HG03460 (cell line): ENCODE data around the gene SSH3.

ENCODE experiments used
- ATAC-seq: cut with Tn5 transposase; IDR thresholded peaks from one replicate; pipeline ENCODE4 v1.9.1; 2021; ENCODE audit not compliant: unreplicated experiment

Gene SSH3

DNA sequence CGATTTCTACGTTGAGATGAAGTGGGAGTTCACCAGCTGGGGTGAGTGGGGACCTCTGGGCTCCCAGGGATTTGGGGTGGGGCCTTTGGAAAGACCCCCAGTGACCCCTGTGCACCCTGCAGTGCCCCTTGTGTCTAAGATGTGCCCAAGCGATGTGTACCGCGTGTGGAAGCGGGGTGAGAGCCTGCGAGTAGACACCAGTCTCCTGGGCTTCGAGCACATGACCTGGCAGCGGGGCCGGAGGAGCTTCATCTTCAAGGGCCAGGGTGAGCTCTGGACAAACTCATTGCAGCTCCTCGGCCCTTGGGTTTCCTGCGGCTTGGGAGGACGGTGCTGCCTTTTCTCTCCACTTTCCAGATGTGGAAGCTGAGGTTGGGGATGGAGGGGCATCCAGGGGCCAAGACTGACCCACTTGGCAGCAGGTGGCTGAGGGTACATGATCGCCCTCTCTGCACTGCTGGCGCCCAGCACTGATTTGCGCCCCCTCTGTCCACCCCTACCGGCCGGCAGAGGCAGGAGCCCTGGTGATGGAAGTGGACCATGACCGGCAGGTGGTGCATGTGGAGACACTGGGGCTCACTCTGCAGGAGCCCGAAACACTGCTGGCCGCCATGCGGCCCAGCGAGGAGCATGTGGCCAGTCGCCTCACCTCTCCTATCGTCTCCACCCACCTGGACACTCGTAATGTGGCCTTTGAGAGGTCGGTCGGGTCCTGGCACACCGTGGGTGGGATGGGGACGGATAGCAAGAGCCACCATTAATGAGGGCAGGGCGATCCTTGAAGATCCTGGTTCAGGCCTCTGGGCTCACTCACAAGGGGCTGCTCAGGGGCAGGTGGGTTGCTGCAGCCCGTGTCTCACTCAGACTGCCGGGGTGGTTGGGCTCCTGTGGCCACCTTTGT, 11.6 kb upstream of the SSH3 start:
- ATAC-seq, result no peak

DNA sequence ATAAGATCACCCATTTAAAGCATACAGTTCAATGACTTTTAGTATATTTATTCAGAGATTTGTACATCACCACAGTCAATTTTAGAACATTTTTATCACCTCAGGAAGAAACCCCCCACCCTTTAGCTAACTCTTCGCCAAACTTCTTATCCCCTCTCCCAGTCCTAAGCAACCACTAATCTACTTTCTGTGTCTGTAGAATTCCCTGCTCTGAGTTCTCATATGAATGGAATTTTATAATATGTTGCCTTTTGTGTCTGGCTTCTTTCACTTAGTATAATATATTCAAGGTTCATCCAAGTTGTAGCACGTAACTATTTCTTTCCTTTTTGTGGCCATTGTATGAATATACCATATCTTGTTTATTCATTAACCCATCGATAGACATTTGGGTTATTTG, 10.7 kb upstream of the SSH3 start:
- ATAC-seq, result no peak

DNA sequence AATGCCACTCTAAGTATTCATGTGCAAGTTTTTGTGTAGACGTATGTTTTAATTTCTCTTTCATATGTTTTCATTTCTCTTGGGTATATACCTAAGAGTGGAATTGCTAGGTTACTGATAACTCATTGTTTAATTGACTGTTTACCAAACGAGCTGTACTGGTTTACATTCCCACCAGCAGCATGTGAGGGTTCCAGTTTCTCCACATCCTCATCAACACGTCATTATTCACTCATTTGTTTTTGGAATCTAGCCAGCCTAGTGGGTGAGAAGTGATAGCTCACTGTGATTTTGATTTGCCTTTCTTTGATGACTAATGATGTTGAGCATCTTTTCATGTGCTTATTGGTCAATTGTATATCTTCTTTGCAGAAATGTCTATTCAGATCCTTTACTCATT, 10.2 kb upstream of the SSH3 start:
- ATAC-seq, result no peak

DNA sequence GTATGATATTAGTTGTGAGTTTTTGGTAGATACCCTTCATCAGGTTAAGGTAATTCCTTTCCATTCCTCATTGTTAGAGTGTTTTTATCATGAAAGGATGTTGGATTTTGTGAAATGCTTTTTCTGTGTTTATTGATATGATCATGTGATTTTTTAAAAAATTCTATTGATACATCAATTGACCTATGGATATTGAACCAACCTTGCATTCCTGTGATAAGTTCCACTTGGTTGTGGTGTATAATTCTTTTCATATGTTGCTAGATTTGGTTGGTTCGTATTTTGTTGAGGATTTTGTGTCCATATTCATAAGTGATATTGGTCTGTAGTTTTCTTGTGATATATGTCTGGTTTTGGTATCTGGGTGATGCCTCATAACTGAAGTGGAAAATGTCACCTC, 7.5 kb upstream of the SSH3 start:
- ATAC-seq, result no peak

DNA sequence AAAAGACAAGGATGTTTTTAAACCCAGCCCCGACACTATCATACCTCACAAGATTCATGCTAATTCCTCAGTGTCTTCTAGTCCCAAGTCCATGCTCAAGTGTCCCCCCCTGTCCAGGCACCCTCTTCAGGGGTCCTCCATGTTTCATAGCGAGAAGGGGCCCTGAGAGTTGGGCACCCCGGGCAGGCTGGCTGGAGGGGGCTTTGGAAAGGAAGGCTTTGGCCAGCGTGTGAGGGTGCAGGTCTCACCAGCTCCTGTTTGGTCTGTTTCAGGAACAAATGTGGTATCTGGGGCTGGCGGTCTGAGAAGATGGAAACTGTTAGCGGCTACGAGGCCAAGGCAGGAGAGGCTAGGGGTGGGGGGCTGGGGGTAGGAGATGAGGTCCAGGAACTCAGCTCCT, 4.5 kb upstream of the SSH3 start:
- no peak for ATAC-seq

DNA sequence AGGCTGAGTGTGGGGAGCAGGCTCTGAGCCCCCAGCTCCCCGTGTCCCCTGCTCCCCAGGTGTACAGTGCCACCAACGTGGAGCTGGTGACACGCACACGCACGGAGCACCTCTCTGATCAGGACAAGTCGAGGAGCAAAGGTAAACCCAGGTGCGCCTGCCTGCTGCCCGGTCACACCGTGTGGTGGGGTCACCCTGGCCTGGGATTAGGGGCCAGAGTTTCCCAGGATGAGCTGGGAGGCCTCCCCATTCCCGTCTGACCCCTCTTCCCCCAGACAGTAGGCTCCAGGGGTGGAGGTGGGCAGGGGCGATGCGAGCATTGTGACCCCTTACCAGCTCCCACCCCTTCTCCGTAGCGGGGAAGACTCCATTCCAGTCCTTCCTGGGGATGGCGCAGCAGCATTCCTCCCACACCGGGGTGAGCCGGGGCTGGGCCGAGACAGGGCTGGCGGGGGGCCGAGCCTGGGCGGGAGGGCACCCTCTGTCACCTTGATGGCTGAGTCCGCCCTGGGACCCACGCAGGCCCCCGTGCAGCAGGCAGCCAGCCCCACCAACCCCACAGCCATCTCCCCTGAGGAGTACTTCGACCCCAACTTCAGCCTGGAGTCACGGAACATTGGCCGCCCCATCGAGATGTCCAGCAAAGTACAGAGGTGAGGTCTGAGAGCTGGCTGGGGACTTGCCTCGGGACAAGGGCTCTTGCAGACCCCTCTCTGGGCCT, 3.7 kb upstream of the SSH3 start:
- ATAC-seq, result no peak

DNA sequence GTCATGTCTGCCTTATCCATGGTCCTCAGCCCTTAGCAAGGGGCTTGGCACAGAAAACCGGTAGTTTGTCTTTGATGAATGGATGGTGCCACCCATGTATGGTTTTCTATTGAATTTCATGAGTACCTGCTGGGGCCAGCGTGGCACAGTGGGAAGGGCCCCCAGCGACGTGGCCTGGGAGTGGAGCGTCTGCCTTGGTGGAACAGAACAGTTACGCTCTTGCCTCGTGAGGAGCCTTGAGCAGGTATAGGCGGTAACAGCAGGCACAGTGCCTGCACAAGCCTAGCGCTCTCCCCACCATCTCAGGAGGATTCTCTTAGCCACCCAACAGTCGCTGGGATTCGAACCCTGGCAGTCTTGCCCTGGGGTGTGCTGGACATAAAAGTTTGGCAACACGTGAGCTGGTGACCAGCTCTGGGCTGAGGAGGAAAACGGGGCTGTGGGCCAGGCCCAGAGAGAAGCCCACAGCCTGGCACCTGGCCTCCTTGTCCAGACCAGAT, 3.0 kb upstream of the SSH3 start:
- no peak for ATAC-seq

DNA sequence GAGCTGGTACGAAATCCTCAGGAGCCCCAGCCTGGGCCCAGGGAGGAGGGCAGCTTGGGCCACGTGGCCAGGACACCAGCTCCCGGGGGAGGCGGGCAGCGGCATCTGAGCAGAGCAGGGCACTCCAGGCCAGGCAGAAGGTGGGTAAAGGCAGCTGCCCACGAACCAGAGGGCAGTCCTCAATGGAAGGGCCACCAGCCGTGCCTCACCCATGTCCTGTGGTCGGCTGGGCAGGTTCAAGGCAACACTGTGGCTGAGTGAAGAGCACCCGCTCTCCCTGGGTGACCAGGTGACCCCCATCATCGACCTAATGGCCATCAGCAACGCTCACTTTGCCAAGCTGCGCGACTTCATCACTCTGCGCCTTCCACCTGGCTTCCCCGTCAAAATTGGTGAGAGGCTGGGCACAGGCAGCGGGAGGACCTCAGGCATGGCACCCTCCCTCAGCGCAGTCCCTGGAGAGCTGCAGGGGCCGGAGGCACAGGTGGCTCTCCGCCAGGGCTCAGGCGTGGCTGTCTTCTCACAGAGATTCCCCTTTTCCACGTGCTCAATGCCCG, 2.5 kb upstream of the SSH3 start:
- ATAC-seq, result no peak

DNA sequence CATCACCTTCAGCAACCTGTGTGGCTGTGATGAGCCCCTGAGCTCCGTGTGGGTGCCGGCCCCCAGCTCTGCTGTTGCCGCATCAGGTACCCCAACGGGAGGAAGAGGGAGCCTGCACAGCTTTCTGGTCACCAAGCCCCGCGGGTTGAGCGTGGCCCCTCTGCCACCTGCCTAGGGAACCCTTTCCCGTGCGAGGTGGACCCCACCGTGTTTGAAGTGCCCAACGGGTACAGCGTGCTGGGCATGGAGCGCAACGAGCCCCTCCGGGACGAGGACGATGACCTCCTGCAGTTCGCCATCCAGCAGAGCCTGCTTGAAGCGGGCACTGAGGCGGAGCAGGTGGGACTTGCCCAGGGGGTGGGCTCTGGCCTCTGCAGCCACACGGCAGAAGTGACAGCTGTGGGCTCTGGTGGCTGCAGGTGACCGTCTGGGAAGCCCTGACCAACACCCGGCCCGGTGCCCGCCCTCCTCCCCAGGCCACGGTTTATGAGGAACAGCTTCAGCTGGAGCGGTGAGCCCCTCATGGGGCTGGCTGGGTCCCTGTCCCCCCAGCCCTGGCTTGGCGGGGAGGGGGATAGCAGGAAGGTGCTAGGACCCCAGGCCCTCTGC, 1.9 kb upstream of the SSH3 start:
- ATAC-seq, result no peak

DNA sequence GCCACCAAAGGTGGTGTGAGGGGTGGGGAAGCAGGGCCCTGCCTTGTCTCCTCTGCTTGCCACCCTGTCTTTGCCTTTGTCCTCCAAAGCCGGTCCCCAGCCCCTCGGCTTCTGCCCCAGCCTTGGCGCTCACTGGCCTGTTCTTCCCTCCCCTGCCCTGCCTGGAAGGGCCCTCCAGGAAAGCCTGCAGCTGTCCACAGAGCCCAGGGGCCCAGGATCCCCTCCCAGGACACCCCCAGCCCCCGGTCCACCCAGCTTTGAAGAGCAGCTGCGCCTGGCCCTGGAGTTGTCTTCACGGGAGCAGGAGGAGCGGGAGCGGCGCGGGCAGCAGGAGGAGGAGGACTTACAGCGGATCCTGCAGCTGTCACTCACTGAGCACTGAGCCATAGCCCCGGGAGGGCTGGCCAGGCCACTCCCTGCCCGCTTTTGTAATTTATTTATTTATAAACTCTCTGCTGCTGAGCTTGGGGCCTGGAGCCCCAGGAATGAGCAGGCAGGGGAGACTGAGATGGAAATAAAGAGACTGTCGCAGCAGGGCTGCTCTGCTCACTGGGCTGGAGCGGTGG, 1.3 kb upstream of the SSH3 start:
- ATAC-seq, result no peak

DNA sequence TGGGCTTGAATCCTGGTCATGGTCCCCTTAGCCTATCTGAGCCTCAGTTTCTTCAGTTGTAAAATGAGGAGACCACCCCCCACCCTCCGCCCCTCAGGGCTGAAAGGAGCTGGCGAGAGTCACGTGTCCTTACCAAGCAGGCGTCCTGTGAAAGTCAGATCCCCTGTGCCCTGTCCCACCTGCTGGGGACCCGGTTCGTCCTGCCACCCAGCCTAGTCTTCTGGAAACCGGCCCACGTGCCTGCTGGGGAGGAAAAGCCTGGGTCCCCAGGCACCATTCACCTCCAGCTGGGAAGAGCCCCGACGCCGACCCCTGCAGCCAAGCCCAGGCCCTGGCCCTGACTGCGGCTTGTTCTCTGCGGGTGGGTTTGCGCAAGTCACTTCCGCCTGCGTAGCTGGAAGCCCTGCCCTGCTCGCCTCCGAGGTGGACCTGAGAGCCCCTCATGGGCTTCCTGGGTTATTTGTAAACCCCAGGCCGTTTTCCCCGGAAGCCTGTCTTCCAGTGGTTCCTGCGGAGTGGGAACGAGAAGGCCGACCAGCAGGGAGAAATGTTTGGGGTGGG, 679 bp upstream of the SSH3 start:
- ATAC-seq, result no peak

DNA sequence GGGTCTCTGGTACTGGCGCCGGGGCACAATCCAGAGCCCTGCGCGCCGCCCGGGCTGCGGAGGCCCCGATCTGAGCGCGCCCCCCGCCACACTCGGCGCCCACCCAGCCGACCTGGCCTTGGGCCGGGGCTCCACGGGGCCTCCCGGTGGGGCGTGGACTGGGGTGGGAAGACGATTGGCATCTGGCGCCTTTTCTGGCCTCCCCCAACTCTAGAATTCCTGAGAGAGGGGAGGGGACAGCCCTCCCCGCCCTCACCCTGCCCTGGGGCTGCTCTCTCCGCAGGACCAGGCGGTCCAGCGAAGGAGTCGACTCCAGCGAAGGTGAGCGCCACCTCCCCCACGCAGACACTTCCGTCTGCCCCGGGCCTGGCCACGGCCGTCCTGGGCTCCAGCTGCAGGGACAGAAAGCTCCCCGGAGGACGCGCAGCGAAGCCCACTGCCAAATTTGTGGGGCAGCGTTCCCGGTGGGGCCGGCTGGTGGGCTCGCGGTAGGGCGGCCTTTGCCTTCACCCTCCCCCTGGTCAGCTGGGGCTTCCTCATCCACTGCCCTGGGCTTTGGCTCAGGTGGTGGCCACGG, 593 bp downstream of the SSH3 start:
- no peak for ATAC-seq

DNA sequence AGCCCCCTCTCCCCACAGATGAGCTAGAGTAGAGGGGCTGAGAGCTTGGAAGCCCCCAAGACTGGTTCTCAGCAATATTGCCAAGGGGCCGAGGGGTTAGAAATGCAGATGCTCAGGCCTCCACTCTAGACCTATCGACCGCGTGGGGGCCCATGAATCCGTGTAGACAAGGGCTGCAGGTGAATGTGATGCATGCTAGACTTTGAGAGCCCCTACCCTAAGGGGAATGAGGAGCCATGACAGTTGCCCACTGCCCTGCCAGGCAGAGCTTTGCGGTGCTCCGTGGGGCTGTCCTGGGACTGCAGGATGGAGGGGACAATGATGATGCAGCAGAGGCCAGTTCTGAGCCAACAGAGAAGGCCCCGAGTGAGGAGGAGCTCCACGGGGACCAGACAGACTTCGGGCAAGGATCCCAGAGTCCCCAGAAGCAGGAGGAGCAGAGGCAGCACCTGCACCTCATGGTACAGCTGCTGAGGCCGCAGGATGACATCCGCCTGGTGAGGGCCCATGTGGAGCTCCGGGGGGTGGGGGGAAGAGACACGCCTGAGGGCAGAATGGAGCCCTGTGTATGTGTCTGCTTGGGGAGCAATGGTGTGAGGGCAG, 1.3 kb downstream of the SSH3 start:
- no peak for ATAC-seq

DNA sequence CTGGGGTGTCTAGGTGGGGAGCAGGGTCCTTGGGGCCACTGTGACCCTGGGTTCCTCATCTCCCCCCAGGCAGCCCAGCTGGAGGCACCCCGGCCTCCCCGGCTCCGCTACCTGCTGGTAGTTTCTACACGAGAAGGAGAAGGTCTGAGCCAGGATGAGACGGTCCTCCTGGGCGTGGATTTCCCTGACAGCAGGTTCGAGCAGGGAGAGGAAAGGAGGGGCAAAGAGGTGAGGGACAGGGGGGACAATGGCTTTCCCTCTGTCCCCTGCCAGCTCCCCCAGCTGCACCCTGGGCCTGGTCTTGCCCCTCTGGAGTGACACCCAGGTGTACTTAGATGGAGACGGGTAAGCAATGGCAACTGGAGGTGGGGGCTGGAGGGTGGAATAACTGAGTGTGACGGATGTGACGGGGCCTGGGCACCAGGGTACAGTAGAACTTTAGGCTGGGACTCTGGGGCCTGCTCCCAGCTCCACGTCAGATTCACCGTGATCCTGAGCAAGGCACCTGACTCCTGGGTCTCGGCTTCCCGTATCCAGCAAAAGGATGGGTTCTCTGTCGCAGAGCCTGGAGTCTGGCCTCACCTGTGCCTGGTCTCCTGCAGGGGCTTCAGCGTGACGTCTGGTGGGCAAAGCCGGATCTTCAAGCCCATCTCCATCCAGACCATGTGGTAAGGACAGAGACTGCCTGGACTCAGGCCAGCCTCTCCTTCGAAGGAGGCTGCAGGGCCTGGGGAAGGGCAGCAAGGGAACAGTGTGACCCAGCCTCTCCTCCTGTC, 3.6 kb downstream of the SSH3 start:
- ATAC-seq, result no peak

DNA sequence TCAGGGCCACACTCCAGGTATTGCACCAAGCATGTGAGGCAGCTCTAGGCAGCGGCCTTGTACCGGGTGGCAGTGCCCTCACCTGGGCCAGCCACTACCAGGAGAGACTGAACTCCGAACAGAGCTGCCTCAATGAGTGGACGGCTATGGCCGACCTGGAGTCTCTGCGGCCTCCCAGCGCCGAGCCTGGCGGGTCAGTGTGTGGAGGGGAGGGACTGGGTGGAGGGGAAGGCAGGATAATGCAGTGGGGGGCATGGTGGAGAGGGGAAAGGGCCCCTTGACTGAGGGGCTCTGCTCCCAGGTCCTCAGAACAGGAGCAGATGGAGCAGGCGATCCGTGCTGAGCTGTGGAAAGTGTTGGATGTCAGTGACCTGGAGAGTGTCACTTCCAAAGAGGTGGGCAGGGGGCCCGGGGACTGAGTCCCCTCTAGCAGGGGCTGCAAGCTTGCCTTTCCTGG, 4.2 kb downstream of the SSH3 start:
- ATAC-seq, result no peak

DNA sequence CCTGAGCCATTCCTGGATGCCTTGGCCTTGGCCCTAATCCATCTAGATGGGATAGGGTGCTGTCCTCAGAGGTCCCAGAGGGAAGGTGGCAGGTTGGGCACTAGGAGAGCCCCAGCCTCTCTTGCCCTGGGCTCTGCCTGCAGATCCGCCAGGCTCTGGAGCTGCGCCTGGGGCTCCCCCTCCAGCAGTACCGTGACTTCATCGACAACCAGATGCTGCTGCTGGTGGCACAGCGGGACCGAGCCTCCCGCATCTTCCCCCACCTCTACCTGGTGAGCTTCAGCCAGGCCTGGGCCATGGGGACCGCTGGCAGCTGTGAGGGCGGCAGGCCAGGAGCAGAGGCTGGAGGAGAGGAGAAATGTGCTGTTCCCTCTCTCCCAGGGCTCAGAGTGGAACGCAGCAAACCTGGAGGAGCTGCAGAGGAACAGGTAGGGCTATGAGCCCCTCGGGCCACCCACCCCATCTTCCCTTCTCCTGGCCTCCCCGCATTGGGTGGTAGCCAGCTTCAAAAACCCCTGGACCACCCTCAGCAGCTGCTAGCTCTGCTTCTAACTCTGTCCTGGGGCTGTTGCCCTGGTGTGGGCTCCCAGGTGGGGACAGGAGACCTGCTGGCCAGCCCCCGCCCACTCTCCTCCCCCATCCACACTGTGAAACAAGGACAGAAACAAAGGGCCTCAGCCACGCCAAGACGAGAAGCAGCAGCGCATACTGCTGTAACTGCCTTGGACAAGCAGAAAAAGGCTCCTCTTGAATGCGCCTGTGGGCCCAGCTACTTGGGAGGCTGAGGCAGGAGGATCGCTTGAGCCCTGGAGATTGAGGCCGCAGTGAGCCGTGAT, 4.9 kb downstream of the SSH3 start:
- ATAC-seq, result no peak

DNA sequence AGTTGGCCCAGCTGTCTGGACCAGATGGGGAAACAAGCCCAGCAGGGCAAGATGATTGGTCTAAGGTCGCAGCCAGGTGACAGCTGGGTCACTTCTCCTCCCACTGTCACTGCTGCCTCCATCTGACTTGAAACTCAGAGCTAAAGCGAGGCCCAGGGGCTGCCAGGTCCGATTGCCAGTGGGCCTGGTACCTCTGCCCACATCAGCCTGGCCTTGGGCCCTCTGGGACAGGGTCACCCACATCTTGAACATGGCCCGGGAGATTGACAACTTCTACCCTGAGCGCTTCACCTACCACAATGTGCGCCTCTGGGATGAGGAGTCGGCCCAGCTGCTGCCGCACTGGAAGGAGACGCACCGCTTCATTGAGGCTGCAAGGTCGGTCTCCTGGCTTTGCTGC, 5.8 kb downstream of the SSH3 start:
- ATAC-seq, result no peak

DNA sequence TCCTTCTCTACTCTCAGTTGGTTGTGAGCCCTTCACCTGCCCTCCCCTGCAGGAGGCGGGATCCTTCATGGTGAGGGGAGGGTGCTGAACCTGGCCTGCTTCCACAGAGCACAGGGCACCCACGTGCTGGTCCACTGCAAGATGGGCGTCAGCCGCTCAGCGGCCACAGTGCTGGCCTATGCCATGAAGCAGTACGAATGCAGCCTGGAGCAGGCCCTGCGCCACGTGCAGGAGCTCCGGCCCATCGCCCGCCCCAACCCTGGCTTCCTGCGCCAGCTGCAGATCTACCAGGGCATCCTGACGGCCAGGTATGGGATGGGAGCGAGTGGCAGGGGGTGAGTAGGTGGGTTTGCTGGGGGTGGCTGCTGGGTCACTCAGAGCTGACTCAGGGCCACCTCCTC, 6.3 kb downstream of the SSH3 start:
- ATAC-seq, result no peak
